A673 (cell line): Measurements from ENCODE around the gene PDE6B. TPM values are rescaled to one million over a fixed set of nuclear protein-coding genes. Genes with fewer than 3 reads are reported as not detected.

Experiments
- BruUV-seq: library from RNA; stranded (reverse); fragments of 400-500 nt; replicated peaks from 2 replicates; lab custom pipeline; 2021; lab: Mats Ljungman, UMichigan
- CTCF ChIA-PET: fragments of 300-600 bp; sonication (Branson Sonifier 250); formaldehyde crosslinking; loops from one replicate; lab custom pipeline; 2022; ENCODE audit warnings: antibody characterized with exemption; lab: Charles Lee
- POLR2A ChIA-PET: fragments of 300-600 bp; sonication (Branson Sonifier 250); formaldehyde crosslinking; loops from one replicate; lab custom pipeline; 2022; ENCODE audit warnings: antibody characterized with exemption; ENCODE audit not compliant: low non-redundant PET; lab: Charles Lee
- DNase-seq: peaks from one replicate; pipeline ENCODE4 v3.0.0-alpha.2; 2015; ENCODE audit warnings: low spot score
- H3K27ac ChIP-seq: fragments of 200-600 bp; sonication (generic); 2 replicates; pipeline ENCODE4 v1.5.1; 2016; ENCODE audit warnings: mixed run types, low read depth, mild to moderate bottlenecking, mixed read lengths, antibody characterized with exemption, low read length; ENCODE audit not compliant: poor library complexity, severe bottlenecking
- H3K27me3 ChIP-seq: fragments of 200-600 bp; sonication (generic); replicated peaks from 2 replicates; pipeline ENCODE4 v1.6.1; 2017; ENCODE audit warnings: mixed run types, low read depth, mild to moderate bottlenecking, mixed read lengths, antibody characterized with exemption, low read length; ENCODE audit not compliant: insufficient read depth, poor library complexity
- H3K36me3 ChIP-seq: fragments of 200-600 bp; sonication (generic); 2 replicates; pipeline ENCODE4 v1.6.1; 2016; ENCODE audit warnings: mixed run types, mild to moderate bottlenecking, mixed read lengths, antibody characterized with exemption, low read length; ENCODE audit not compliant: insufficient read depth, poor library complexity, severe bottlenecking
- H3K4me1 ChIP-seq: fragments of 200-600 bp; sonication (generic); 2 replicates; pipeline ENCODE4 v1.6.1; 2017; ENCODE audit warnings: mixed run types, mild to moderate bottlenecking, mixed read lengths, antibody characterized with exemption, low read length; ENCODE audit not compliant: insufficient read depth, poor library complexity, severe bottlenecking
- H3K4me3 ChIP-seq: fragments of 200-600 bp; sonication (generic); 2 replicates; pipeline ENCODE4 v1.5.1; 2016; ENCODE audit warnings: low read depth, mixed run types, mild to moderate bottlenecking, mixed read lengths, low read length; ENCODE audit not compliant: poor library complexity, severe bottlenecking
- H3K9me3 ChIP-seq: fragments of 200-600 bp; sonication (generic); 2 replicates; pipeline ENCODE4 v1.6.1; 2016; ENCODE audit warnings: mixed run types, low read depth, mild to moderate bottlenecking, mixed read lengths, antibody characterized with exemption, low read length; ENCODE audit not compliant: poor library complexity, severe bottlenecking
- EZH2 ChIP-seq: fragments of 200-600 bp; sonication (generic); IDR thresholded peaks from 2 replicates; pipeline ENCODE4 v1.6.1; 2017; ENCODE audit warnings: borderline replicate concordance, low read depth, mild to moderate bottlenecking, mixed read lengths, antibody characterized with exemption, low read length; ENCODE audit not compliant: poor library complexity, severe bottlenecking
- intact Hi-C: fragments of 100-400 bp; cut with micrococcal nuclease; formaldehyde crosslinking; loops from one replicate; pipeline ENCODE4 v1.10.0; 2022; ENCODE audit not compliant: unreplicated experiment
- total RNA-seq: library from RNA; stranded (reverse); gene quantifications from 2 replicates; pipeline ENCODE4 v1.2.3, GENCODE V29; 2021
- TF ChIP-seq, protein P1 (sequence below): fragments of 300-800, 200-600 bp; sonication (generic); conservative IDR thresholded peaks from 2 replicates; pipeline ENCODE4 v1.5.1; 2017; ENCODE audit warnings: low read depth, mild to moderate bottlenecking, antibody characterized with exemption, low read length, moderate library complexity, mixed read lengths

The PDE6B gene
- total RNA-seq, 1 experiment from 2014 or later = 10.4 TPM

DNA sequence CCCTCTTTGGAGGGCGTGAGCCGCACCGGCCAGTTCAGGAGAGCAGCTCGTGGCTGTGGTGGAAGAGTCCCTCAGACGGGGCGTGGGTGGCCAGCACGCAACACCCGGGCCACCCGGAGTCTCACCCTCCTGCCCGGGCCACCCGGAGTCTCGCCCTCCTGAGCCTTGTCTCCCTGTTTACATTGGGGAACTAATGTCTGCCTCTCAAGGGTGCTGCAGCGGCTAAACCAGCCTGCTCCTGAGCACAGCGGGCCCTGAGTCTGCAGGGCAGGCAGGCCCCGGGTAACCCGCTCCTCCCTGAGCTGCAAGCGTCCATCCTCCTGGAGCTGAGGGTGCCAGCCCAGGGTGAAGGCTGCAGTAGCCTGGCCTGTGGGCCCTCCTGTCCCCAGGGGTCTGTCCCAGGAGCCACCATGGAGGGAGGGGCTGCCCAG lies 3.0 kb downstream of the PDE6B start:
- no TSS peak for BruUV-seq
- Histone ChIP-seq H3K27me3 (no peaks in the 10 kb centered on the region), H3K4me3 (no peak overlapping the region), H3K4me1 (no peaks in the 10 kb centered on the region), H3K9me3 (no peaks in the 10 kb centered on the region), H3K36me3 (no peaks in the 10 kb centered on the region), H3K27ac (no peak overlapping the region)
- CTCF ChIA-PET = no interaction called here
- POLR2A ChIA-PET = no interaction called here
- no peak for DNase-seq
- TF ChIP-seq, protein P1, sequence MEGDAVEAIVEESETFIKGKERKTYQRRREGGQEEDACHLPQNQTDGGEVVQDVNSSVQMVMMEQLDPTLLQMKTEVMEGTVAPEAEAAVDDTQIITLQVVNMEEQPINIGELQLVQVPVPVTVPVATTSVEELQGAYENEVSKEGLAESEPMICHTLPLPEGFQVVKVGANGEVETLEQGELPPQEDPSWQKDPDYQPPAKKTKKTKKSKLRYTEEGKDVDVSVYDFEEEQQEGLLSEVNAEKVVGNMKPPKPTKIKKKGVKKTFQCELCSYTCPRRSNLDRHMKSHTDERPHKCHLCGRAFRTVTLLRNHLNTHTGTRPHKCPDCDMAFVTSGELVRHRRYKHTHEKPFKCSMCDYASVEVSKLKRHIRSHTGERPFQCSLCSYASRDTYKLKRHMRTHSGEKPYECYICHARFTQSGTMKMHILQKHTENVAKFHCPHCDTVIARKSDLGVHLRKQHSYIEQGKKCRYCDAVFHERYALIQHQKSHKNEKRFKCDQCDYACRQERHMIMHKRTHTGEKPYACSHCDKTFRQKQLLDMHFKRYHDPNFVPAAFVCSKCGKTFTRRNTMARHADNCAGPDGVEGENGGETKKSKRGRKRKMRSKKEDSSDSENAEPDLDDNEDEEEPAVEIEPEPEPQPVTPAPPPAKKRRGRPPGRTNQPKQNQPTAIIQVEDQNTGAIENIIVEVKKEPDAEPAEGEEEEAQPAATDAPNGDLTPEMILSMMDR = no peak
- no peak for TF ChIP-seq EZH2
- intact Hi-C loops = no loop called here

DNA sequence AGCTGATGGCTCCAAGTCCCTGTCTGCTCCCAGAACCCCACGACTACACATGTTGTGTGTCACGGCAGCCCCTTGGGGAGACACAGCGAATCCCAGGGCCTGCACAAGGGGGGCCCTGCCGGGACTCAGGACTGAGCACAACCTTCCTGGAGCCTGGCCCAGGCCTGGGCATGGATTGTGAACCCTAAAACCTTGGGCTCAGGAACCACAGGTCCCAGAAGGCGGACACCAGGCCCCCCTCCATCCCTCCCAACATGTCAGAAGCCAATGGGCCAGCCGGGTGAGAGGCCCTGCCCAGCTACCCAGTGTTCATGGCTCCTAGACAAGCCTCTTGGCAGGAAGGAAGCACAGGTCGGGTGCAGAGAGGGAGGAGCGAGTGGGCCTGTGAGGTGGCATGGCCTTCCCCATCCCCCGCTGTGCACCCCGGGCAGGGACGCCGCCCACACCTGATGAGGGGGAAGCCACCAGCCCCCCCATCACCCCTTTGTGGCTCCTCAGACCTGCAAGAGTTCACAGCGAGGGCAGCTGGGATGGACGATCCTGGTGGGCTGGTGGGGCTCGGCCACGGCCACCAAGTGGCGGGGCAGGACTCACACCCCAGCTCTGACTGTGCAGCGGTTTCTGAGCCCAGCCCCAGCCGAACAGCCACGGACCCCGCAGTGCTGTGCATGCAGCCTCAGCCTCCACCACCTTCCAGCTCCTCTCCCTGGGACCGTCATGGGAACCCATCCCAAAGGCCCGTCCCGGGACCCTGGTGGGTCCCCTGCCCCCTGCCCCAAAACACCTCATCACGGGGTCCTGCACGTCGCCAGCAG lies 3.7 kb downstream of the PDE6B start:
- H3K27me3 ChIP-seq = no peaks in the 10 kb centered on the region
- H3K27ac ChIP-seq = no peak overlapping the region
- no peak overlapping the region for H3K4me3 ChIP-seq
- intact Hi-C loops = no loop called here
- TF ChIP-seq, protein P1 = no peak
- TF ChIP-seq EZH2 = no peak
- DNase-seq = no peak
- POLR2A ChIA-PET = no interaction called here
- BruUV-seq = no TSS peak
- no peaks in the 10 kb centered on the region for H3K4me1 ChIP-seq
- no peaks in the 10 kb centered on the region for H3K9me3 ChIP-seq
- H3K36me3 ChIP-seq = no peaks in the 10 kb centered on the region
- CTCF ChIA-PET = no interaction called here

DNA sequence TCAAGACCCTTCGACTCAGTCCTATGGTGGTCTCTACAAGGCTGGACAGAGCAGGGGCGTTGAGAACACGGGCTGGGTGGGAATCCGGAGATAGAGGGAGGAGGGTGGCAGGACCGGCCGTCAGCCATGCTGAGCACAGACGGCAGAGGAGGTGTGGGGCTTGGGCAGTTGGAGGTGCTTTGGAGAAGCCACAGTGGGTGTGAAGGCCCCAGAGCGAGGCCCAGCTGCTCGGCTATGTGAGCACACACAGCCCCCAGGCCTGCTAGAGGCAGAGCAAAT lies 4.2 kb downstream of the PDE6B start:
- Histone ChIP-seq H3K4me1 (no peaks in the 10 kb centered on the region), H3K36me3 (no peaks in the 10 kb centered on the region), H3K4me3 (no peak overlapping the region), H3K27me3 (no peaks in the 10 kb centered on the region), H3K9me3 (no peaks in the 10 kb centered on the region), H3K27ac (no peak overlapping the region)
- CTCF ChIA-PET = no interaction called here
- no TSS peak for BruUV-seq
- no peak for TF ChIP-seq EZH2
- TF ChIP-seq, protein P1 = no peak
- no peak for DNase-seq
- intact Hi-C loops = no loop called here
- POLR2A ChIA-PET = no interaction called here
